Keratinocyte (primary cell): ENCODE measurements around the gene PJA2. TPM values are rescaled to one million over a fixed set of nuclear protein-coding genes. Genes with fewer than 3 reads are reported as not detected.

Experiments used
- DNase-seq: peaks from one replicate; pipeline ENCODE4 v3.0.0-alpha.2; 2011; ENCODE audit warnings: low read depth, missing footprints, low spot score
- FAIRE-seq: peaks from 2 replicates; lab custom pipeline; 2011; peaks lifted over from hg19 to GRCh38; lab: Jason Lieb, UNC
- H2AFZ ChIP-seq: 2 replicates; pipeline ENCODE4 v1.6.0; 2012; ENCODE audit warnings: low read length, control low read depth, inconsistent platforms; ENCODE audit not compliant: control insufficient read depth
- H3K27ac ChIP-seq: 2 replicates; pipeline ENCODE4 v1.5.1; 2011; ENCODE audit warnings: low read length; ENCODE audit not compliant: control insufficient read depth, insufficient read depth
- H3K27me3 ChIP-seq: 3 replicates; pipeline ENCODE4 v1.6.0; 2011; ENCODE audit warnings: low read length; ENCODE audit not compliant: control insufficient read depth, insufficient read depth; ENCODE audit errors: extremely low read depth
- H3K36me3 ChIP-seq, 2 experiments: 2 replicates in 1 of 2; 3 replicates in 1 of 2; pipeline ENCODE4 v1.5.1; 2011; ENCODE audit warnings: low read length in 2 of 2, mild to moderate bottlenecking in 1 of 2; ENCODE audit not compliant: control insufficient read depth in 2 of 2, insufficient read depth in 2 of 2; ENCODE audit errors: extremely low read depth in 1 of 2
- H3K4me1 ChIP-seq: 3 replicates; pipeline ENCODE4 v1.5.1; 2011; ENCODE audit warnings: low read length; ENCODE audit not compliant: control insufficient read depth, insufficient read depth; ENCODE audit errors: extremely low read depth
- H3K4me2 ChIP-seq: 3 replicates; pipeline ENCODE4 v1.6.0; 2011; ENCODE audit warnings: low read depth, low read length; ENCODE audit not compliant: control insufficient read depth, insufficient read depth; ENCODE audit errors: extremely low read depth
- H3K4me3 ChIP-seq, 3 experiments: fragments of 200-600 bp in 1 of 3; sonication (generic) in 1 of 3; 2 replicates in 2 of 3; 3 replicates in 1 of 3; pipeline ENCODE4 v1.5.1; 2011 to 2016; ENCODE audit warnings: low read length in 3 of 3, mild to moderate bottlenecking in 3 of 3, control low read depth in 2 of 3, inconsistent platforms in 1 of 3, low read depth in 1 of 3, mixed read lengths in 1 of 3, mixed run types in 1 of 3, moderate library complexity in 1 of 3; ENCODE audit not compliant: control insufficient read depth in 2 of 3, insufficient read depth in 2 of 3; ENCODE audit errors: extremely low read depth in 1 of 3
- H3K79me2 ChIP-seq: 2 replicates; pipeline ENCODE4 v1.6.0; 2012; ENCODE audit warnings: low read length; ENCODE audit not compliant: control insufficient read depth, insufficient read depth
- H3K9ac ChIP-seq: 3 replicates; pipeline ENCODE4 v1.6.0; 2011; ENCODE audit warnings: low read length; ENCODE audit not compliant: control insufficient read depth, insufficient read depth; ENCODE audit errors: extremely low read depth
- H3K9me1 ChIP-seq: 3 replicates; pipeline ENCODE4 v1.6.0; 2011; ENCODE audit warnings: low read length; ENCODE audit not compliant: control insufficient read depth, insufficient read depth; ENCODE audit errors: extremely low read depth
- H3K9me3 ChIP-seq: 2 replicates; pipeline ENCODE4 v1.5.1; 2012; ENCODE audit warnings: low read depth, low read length; ENCODE audit not compliant: control insufficient read depth
- H4K20me1 ChIP-seq: 3 replicates; pipeline ENCODE4 v1.6.0; 2011; ENCODE audit warnings: low read length; ENCODE audit not compliant: control insufficient read depth, insufficient read depth; ENCODE audit errors: extremely low read depth
- EZH2 ChIP-seq: IDR thresholded peaks from one replicate; pipeline ENCODE4 v1.6.1; 2012; ENCODE audit warnings: inconsistent platforms, mild to moderate bottlenecking, low read length, moderate library complexity
- dilution Hi-C: fragments of 300-500 bp; cut with MboI; formaldehyde crosslinking; loops from one replicate; pipeline ENCODE4 v1.7.0; 2020; ENCODE audit warnings: low sequenced_read_pairs; ENCODE audit not compliant: extremely low pct_ligation_motif_present
- polyA plus RNA-seq, 5 experiments: library from polyadenylated mRNA; depleted of rRNA in 3 of 5; stranded (reverse) in 3 of 5; stranded (forward) in 1 of 5; unstranded in 1 of 5; fragments of >200 nt; gene quantifications; 1 replicate in 1 of 5; 2 replicates in 3 of 5; 3 replicates in 1 of 5; pipeline versions ENCODE4 v1.2.1 to v1.2.3, GENCODE V29; 2011 to 2012; ENCODE audit warnings: missing spikeins in 2 of 5, low read depth in 1 of 5, low replicate concordance in 1 of 5
- TF ChIP-seq, protein P1 (sequence below), 3 experiments: IDR thresholded peaks in 1 of 3; conservative IDR thresholded peaks in 1 of 3; optimal IDR thresholded peaks in 1 of 3; 2 replicates in 2 of 3; 3 replicates in 1 of 3; pipeline versions ENCODE3 to v1.5.1; 2011; ENCODE audit warnings: low read length in 3 of 3, mild to moderate bottlenecking in 3 of 3, moderate library complexity in 2 of 3, control low read depth in 1 of 3, inconsistent platforms in 1 of 3; ENCODE audit not compliant: insufficient read depth in 2 of 3; ENCODE audit errors: extremely low read depth in 1 of 3

Gene PJA2
- polyA plus RNA-seq, 1 donor (not counting 4 experiments of a cell fraction or from before 2014, with no cell fraction given) = 49.3 TPM

- FAIRE-seq (no peak), DNase-seq (no peak)
- H3K36me3 ChIP-seq = no peaks in the 10 kb centered on the region
- dilution Hi-C loops = no loop called here
- H3K4me1 ChIP-seq = peaks cover 7% of the 10 kb centered on the region
- H4K20me1 ChIP-seq = no peaks in the 10 kb centered on the region
- H3K27ac ChIP-seq = no peak overlapping the region
- no peak for TF ChIP-seq EZH2
- H3K4me3 ChIP-seq = no peak overlapping the region
- no peaks in the 10 kb centered on the region for H3K9me1 ChIP-seq
- H3K9ac ChIP-seq = no peak overlapping the region
- H3K4me2 ChIP-seq = no peak overlapping the region
- H3K79me2 ChIP-seq = no peaks in the 10 kb centered on the region
- no peaks in the 10 kb centered on the region for H3K9me3 ChIP-seq
- no peak overlapping the region for H2AFZ ChIP-seq
- no peaks in the 10 kb centered on the region for H3K27me3 ChIP-seq
These were observed 81.1 kb downstream of the PJA2 start for GRCh38 chr5:109328626-109329025.

- DNase-seq (no peak), FAIRE-seq (no peak)
- dilution Hi-C loops = no loop called here
- H3K27ac ChIP-seq = no peak overlapping the region
- TF ChIP-seq EZH2 = no peak
- TF ChIP-seq, protein P1, sequence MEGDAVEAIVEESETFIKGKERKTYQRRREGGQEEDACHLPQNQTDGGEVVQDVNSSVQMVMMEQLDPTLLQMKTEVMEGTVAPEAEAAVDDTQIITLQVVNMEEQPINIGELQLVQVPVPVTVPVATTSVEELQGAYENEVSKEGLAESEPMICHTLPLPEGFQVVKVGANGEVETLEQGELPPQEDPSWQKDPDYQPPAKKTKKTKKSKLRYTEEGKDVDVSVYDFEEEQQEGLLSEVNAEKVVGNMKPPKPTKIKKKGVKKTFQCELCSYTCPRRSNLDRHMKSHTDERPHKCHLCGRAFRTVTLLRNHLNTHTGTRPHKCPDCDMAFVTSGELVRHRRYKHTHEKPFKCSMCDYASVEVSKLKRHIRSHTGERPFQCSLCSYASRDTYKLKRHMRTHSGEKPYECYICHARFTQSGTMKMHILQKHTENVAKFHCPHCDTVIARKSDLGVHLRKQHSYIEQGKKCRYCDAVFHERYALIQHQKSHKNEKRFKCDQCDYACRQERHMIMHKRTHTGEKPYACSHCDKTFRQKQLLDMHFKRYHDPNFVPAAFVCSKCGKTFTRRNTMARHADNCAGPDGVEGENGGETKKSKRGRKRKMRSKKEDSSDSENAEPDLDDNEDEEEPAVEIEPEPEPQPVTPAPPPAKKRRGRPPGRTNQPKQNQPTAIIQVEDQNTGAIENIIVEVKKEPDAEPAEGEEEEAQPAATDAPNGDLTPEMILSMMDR (optimal IDR thresholded peaks at IDR 0.05 in 1 of 3, IDR thresholded peaks at IDR 0.05 in 1 of 3, conservative IDR thresholded peaks at IDR 0.05 in 1 of 3; ENCODE audit: extremely low read depth in 1 of 3, insufficient read depth in 2 of 3, low read length in 3 of 3) = no peak
- H4K20me1 ChIP-seq = no peaks in the 10 kb centered on the region
- H3K36me3 ChIP-seq = no peaks in the 10 kb centered on the region
- no peaks in the 10 kb centered on the region for H3K79me2 ChIP-seq
- H2AFZ ChIP-seq = no peak overlapping the region
- no peak overlapping the region for H3K9ac ChIP-seq
- no peak overlapping the region for H3K4me2 ChIP-seq
- no peak overlapping the region for H3K4me3 ChIP-seq
- no peaks in the 10 kb centered on the region for H3K9me1 ChIP-seq
- H3K27me3 ChIP-seq = no peaks in the 10 kb centered on the region
- peaks cover 7% of the 10 kb centered on the region for H3K4me1 ChIP-seq
- no peaks in the 10 kb centered on the region for H3K9me3 ChIP-seq
These were observed 82.2 kb downstream of the PJA2 start for GRCh38 chr5:109327570-109327969.

- Histone ChIP-seq H3K9me1 (no peaks in the 10 kb centered on the region), H3K4me1 (peaks cover 7% of the 10 kb centered on the region), H3K36me3 (no peaks in the 10 kb centered on the region), H3K27me3 (no peaks in the 10 kb centered on the region), H2AFZ (no peak overlapping the region), H3K4me2 (no peak overlapping the region), H4K20me1 (no peaks in the 10 kb centered on the region), H3K9ac (no peak overlapping the region), H3K79me2 (no peaks in the 10 kb centered on the region), H3K9me3 (no peaks in the 10 kb centered on the region), H3K4me3 (no peak overlapping the region), H3K27ac (no peak overlapping the region)
- TF ChIP-seq, protein P1 (optimal IDR thresholded peaks at IDR 0.05 in 1 of 3, IDR thresholded peaks at IDR 0.05 in 1 of 3, conservative IDR thresholded peaks at IDR 0.05 in 1 of 3; ENCODE audit: extremely low read depth in 1 of 3, insufficient read depth in 2 of 3, low read length in 3 of 3) = no peak
- TF ChIP-seq EZH2 = no peak
- FAIRE-seq (no peak), DNase-seq (no peak)
- dilution Hi-C loops = no loop called here
These were observed 82.9 kb downstream of the PJA2 start for GRCh38 chr5:109326919-109327318.
